HepG2 (cell line): Measurements from ENCODE around the gene CEACAM18. TPM values are rescaled to one million over a fixed set of nuclear protein-coding genes. Genes with fewer than 3 reads are reported as not detected.

Experiments used
- ATAC-seq: fragments of 200-7000 bp; cut with Tn5 transposase; 3 replicates; pipeline ENCODE4 v1.9.1; 2020; ENCODE audit warnings: mild to moderate bottlenecking, moderate library complexity
- BruUV-seq: library from RNA; stranded (reverse); fragments of 400-500 nt; replicated peaks from 2 replicates; lab custom pipeline; 2021; lab: Mats Ljungman, UMichigan
- CTCF ChIA-PET: fragments of 300-600 bp; formaldehyde crosslinking; extraction: SDS; loops from one replicate; lab custom pipeline; 2021; ENCODE audit warnings: low total read pairs, inconsistent platforms, low intra/inter-chr PET ratio; lab: Yijun Ruan, JAX
- POLR2A ChIA-PET: fragments of 350-600 bp; sonication (Branson Sonifier 250); formaldehyde crosslinking; loops from one replicate; lab custom pipeline; 2020; ENCODE audit warnings: antibody characterized with exemption, inconsistent platforms; lab: Yijun Ruan, JAX
- DNase-seq: peaks from one replicate; pipeline ENCODE4 v3.0.0-alpha.2; 2015; ENCODE audit warnings: low spot score
- FAIRE-seq: peaks from 3 replicates; lab custom pipeline; 2011; peaks lifted over from hg19 to GRCh38; lab: Jason Lieb, UNC
- H2AFZ ChIP-seq: one replicate; pipeline ENCODE4 v1.6.1; 2011; ENCODE audit warnings: low read length, inconsistent platforms
- H3K27ac ChIP-seq: fragments of 300-600 bp; 3 replicates; pipeline ENCODE4 v1.8.0; 2011; ENCODE audit warnings: mixed run types, mild to moderate bottlenecking, mixed read lengths, low read length, inconsistent platforms; ENCODE audit not compliant: insufficient read depth; ENCODE audit errors: extremely low read length
- H3K27me3 ChIP-seq, 2 experiments: fragments of 200-600 bp in 1 of 2; 2 replicates in 1 of 2; 3 replicates in 1 of 2; pipeline versions ENCODE4 v1.6.0 to v1.8.0; 2011; ENCODE audit warnings: low read length in 2 of 2, mild to moderate bottlenecking in 2 of 2, moderate library complexity in 2 of 2, inconsistent platforms in 1 of 2; ENCODE audit not compliant: insufficient read depth in 2 of 2, control insufficient read depth in 1 of 2
- H3K36me3 ChIP-seq, 2 experiments: fragments of 200-600 bp in 1 of 2; replicated peaks in 1 of 2; 2 replicates in 1 of 2; 3 replicates in 1 of 2; pipeline versions ENCODE4 v1.5.1 to v1.8.0; 2011; ENCODE audit warnings: low read length in 2 of 2, inconsistent platforms in 1 of 2; ENCODE audit not compliant: insufficient read depth in 2 of 2, control insufficient read depth in 1 of 2
- H3K4me1 ChIP-seq: 2 replicates; pipeline ENCODE4 v1.5.1; 2012; ENCODE audit warnings: low read length, inconsistent platforms; ENCODE audit not compliant: insufficient read depth
- H3K4me2 ChIP-seq: 2 replicates; pipeline ENCODE4 v1.6.0; 2011; ENCODE audit warnings: low read depth, low read length, inconsistent platforms
- H3K4me3 ChIP-seq, 3 experiments: fragments of 200-600 bp in 1 of 3; sonication (generic), shearing (Covaris generic) in 1 of 3; replicated peaks in 1 of 3; 2 replicates each; pipeline ENCODE4 v1.5.1; 2011 to 2016; ENCODE audit warnings: low read length in 3 of 3, inconsistent platforms in 2 of 3, low read depth in 2 of 3, mild to moderate bottlenecking in 2 of 3, control low read depth in 1 of 3, mixed read lengths in 1 of 3; ENCODE audit not compliant: insufficient read depth in 1 of 3
- H3K79me2 ChIP-seq: one replicate; pipeline ENCODE4 v1.6.1; 2011; ENCODE audit warnings: low read length, inconsistent platforms; ENCODE audit not compliant: insufficient read depth
- H3K9ac ChIP-seq: 2 replicates; pipeline ENCODE4 v1.6.0; 2011; ENCODE audit warnings: mild to moderate bottlenecking, low read depth, low read length, inconsistent platforms; ENCODE audit not compliant: insufficient read depth
- H3K9me3 ChIP-seq: 2 replicates; pipeline ENCODE4 v1.5.1; 2012; ENCODE audit warnings: mild to moderate bottlenecking, low read length
- H4K20me1 ChIP-seq: 2 replicates; pipeline ENCODE4 v1.6.0; 2011; ENCODE audit warnings: inconsistent platforms, mild to moderate bottlenecking, low read length, moderate library complexity; ENCODE audit not compliant: insufficient read depth
- CERS6 ChIP-seq: sonication (generic); formaldehyde crosslinking; IDR thresholded peaks from 2 replicates; pipeline ENCODE4 v1.5.0; 2020; ENCODE audit warnings: missing genetic modification reagents
- EZH2 ChIP-seq: conservative IDR thresholded peaks from 2 replicates; pipeline ENCODE4 v1.6.1; 2012; ENCODE audit warnings: mild to moderate bottlenecking, low read depth, low read length, moderate library complexity
- LBX2 ChIP-seq: sonication (generic); formaldehyde crosslinking; IDR thresholded peaks from 2 replicates; pipeline ENCODE4 v1.5.0; 2020; ENCODE audit warnings: missing genetic modification reagents, mild to moderate bottlenecking, borderline replicate concordance
- MXD1 ChIP-seq: sonication (generic); formaldehyde crosslinking; IDR thresholded peaks from 2 replicates; pipeline ENCODE4 v1.4.0; 2020; ENCODE audit warnings: mild to moderate bottlenecking, missing genetic modification reagents
- NKX3-1 ChIP-seq: sonication (generic); formaldehyde crosslinking; IDR thresholded peaks from 2 replicates; pipeline ENCODE4 v1.5.0; 2020; ENCODE audit warnings: missing genetic modification reagents
- PRDM4 ChIP-seq: sonication (generic); formaldehyde crosslinking; IDR thresholded peaks from 2 replicates; pipeline ENCODE4 v1.9.0; 2021; ENCODE audit warnings: missing genetic modification reagents, borderline replicate concordance
- RFX3 ChIP-seq: IDR thresholded peaks from 2 replicates; pipeline ENCODE4 v1.6.1; 2016; ENCODE audit warnings: missing biosample characterization, missing genetic modification reagents
- TCF12 ChIP-seq, 2 experiments: fragments of 450-650 bp in 1 of 2; sonication (generic) in 1 of 2; formaldehyde crosslinking in 1 of 2; IDR thresholded peaks; 2 replicates each; pipeline versions ENCODE4 v1.6.1 to v1.8.0; 2017 to 2022; ENCODE audit warnings: antibody characterized with exemption in 1 of 2, mild to moderate bottlenecking in 1 of 2, missing genetic modification reagents in 1 of 2, moderate library complexity in 1 of 2
- ZNF17 ChIP-seq: sonication (generic); formaldehyde crosslinking; IDR thresholded peaks from 2 replicates; pipeline ENCODE4 v1.5.0; 2020; ENCODE audit warnings: mild to moderate bottlenecking, missing genetic modification reagents
- ZNF670 ChIP-seq: sonication (generic); formaldehyde crosslinking; IDR thresholded peaks from 2 replicates; pipeline ENCODE4 v1.8.0; 2022; ENCODE audit warnings: mild to moderate bottlenecking, missing genetic modification reagents, borderline replicate concordance
- ZNF703 ChIP-seq: sonication (generic); formaldehyde crosslinking; IDR thresholded peaks from 2 replicates; pipeline ENCODE4 v1.5.1; 2020; ENCODE audit warnings: missing genetic modification reagents, mild to moderate bottlenecking, moderate library complexity, borderline replicate concordance
- ZUFSP ChIP-seq: sonication (generic); formaldehyde crosslinking; IDR thresholded peaks from 2 replicates; pipeline ENCODE4 v1.9.0; 2021; ENCODE audit warnings: missing genetic modification reagents, mild to moderate bottlenecking, borderline replicate concordance
- ZXDC ChIP-seq: sonication (generic); formaldehyde crosslinking; IDR thresholded peaks from 2 replicates; pipeline ENCODE4 v1.5.0; 2020; ENCODE audit warnings: mild to moderate bottlenecking, missing genetic modification reagents
- WGBS: methylation state at CpG from one replicate; pipeline ENCODE4 v1.1.6; 2017; ENCODE audit warnings: low lambda C conversion rate; 5-methylcytosine and 5-hydroxymethylcytosine counted together
- in situ Hi-C: cut with HindIII; loops from 2 replicates; pipeline ENCODE4 v1.10.0; 2017; ENCODE audit warnings: low pct_unique_long_range_greater_than_20kb; ENCODE audit not compliant: extremely low pct_ligation_motif_present
- intact Hi-C: fragments of 100-400 bp; cut with micrococcal nuclease; formaldehyde crosslinking; loops from one replicate; pipeline ENCODE4 v1.10.0; 2022; ENCODE audit not compliant: unreplicated experiment
- polyA plus RNA-seq, 8 experiments: library from polyadenylated mRNA; depleted of rRNA in 3 of 8; stranded (reverse) in 7 of 8; unstranded in 1 of 8; fragments of >200 nt; fragmentation: Illumina TruSeq in 4 of 8; extraction: Trizol in 4 of 8; gene quantifications; 2 replicates each; pipeline versions ENCODE4 v1.2.1 to v1.2.3, GENCODE V29; 2011 to 2016; ENCODE audit warnings: low read depth in 4 of 8, missing spikeins in 1 of 8, mixed read lengths in 1 of 8; ENCODE audit not compliant: insufficient read depth in 1 of 8
- total RNA-seq, 5 experiments: library from RNA; depleted of rRNA; stranded (reverse); fragments of >200 nt; fragmentation: Illumina TruSeq; extraction: Trizol; gene quantifications; 2 replicates each; pipeline ENCODE4 v1.2.3, GENCODE V29; 2016; ENCODE audit warnings: low read depth in 1 of 5

The CEACAM18 gene
- total and polyA plus RNA-seq, 2 of the 13 experiments (the other 11 are each of a cell fraction or from before 2014, with no cell fraction given): not detected

- ATAC-seq: no peak
- Histone ChIP-seq H3K9ac (no peak overlapping the region), H3K4me2 (no peak overlapping the region), H3K4me3 (no peak overlapping the region), H3K79me2 (no peaks in the 10 kb centered on the region), H4K20me1 (no peaks in the 10 kb centered on the region), H3K4me1 (no peaks in the 10 kb centered on the region), H3K27ac (no peak overlapping the region), H3K27me3 (peaks cover 1 to 19% of the 10 kb centered on the region in 2 experiments; a peak in 3 of 5 replicates), H2AFZ (no peak overlapping the region), H3K36me3 (no peaks in the 10 kb centered on the region), H3K9me3 (no peaks in the 10 kb centered on the region)
- intact Hi-C loops: no loop called here
- no peak for FAIRE-seq
- POLR2A ChIA-PET: no interaction called here
- WGBS: 41% methylated on average over 23 of the region's 31 CpGs
- CTCF ChIA-PET: no interaction called here
- in situ Hi-C loops: no loop called here
- no peak for DNase-seq
- BruUV-seq: no TSS peak
- no peak for TF ChIP-seq MXD1 (CRISPR knock-in tag)
- no peak for TF ChIP-seq RFX3 (CRISPR knock-in tag)
- TF ChIP-seq LBX2: no peak
- no peak for TF ChIP-seq ZXDC
- TF ChIP-seq ZNF670 (CRISPR knock-in tag): no peak
- TF ChIP-seq NKX3-1 (CRISPR knock-in tag): no peak
- TF ChIP-seq ZNF703 (CRISPR knock-in tag): no peak
- TF ChIP-seq ZUFSP (CRISPR knock-in tag): no peak
- TF ChIP-seq TCF12 (IDR thresholded peaks at IDR 0.05): no peak
- TF ChIP-seq TCF12 (CRISPR knock-in tag; IDR thresholded peaks at IDR 0.05): no peak
- no peak for TF ChIP-seq EZH2
- no peak for TF ChIP-seq ZNF17 (CRISPR knock-in tag)
- no peak for TF ChIP-seq PRDM4 (CRISPR knock-in tag)
- TF ChIP-seq CERS6 (CRISPR knock-in tag): no peak
Observed at GRCh38 chr19:51441410-51442390, 36.6 kb upstream of the CEACAM18 start.
